ENCODE data around the gene COX7A2. TPM values are rescaled to one million over a fixed set of nuclear protein-coding genes. Genes with fewer than 3 reads are reported as not detected.
A peak's percentile ranks its signal among the peaks of the same experiment; 100 is the strongest.

Gene COX7A2
- total and polyA plus RNA-seq, 4 donors, result 199 to 1,052 (median 305) TPM

GRCh38 chr6:75208298-75209183, 35.1 kb downstream of the COX7A2 start:
- H3K9me3 ChIP-seq (ENCODE audit: control insufficient read depth, low read length), result no peaks in the 10 kb centered on the region
- 19 to 20% methylated on average over 33 of the region's 33 CpGs for WGBS, 2 donors
- H3K4me3 ChIP-seq (ENCODE audit: low read length in 2 of 2), result no peak overlapping the region
- H3K36me3 ChIP-seq (ENCODE audit: control insufficient read depth in 1 of 2, insufficient read depth in 2 of 2, low read length in 1 of 2), result no peaks in the 10 kb centered on the region
- DNase-seq, result peak; percentile 89 to 96
- intact Hi-C loops (cut with DNase I), result loop anchor here (2.0 to 10.0 kb wide), 10 partner anchors 271 to 1471 kb away; no protein-coding TSS in a partner anchor
- no peaks in the 10 kb centered on the region for H3K27me3 ChIP-seq (ENCODE audit: control insufficient read depth in 1 of 2, insufficient read depth in 2 of 2, low read length in 1 of 2)
- no peaks in the 10 kb centered on the region for H3K4me1 ChIP-seq (ENCODE audit: control insufficient read depth in 1 of 2, insufficient read depth in 2 of 2, low read length in 2 of 2)
- ATAC-seq (ENCODE audit: low FRiP score), result peak; percentile 81
- no peak overlapping the region for H3K27ac ChIP-seq (ENCODE audit: low read depth in 1 of 2, low read length in 2 of 2)

- ATAC-seq (ENCODE audit: low FRiP score) (peak; percentile 1), DNase-seq (peak; percentile 55 to 81)
- H3K36me3 ChIP-seq (ENCODE audit: control insufficient read depth in 1 of 2, insufficient read depth in 2 of 2, low read length in 1 of 2), result no peaks in the 10 kb centered on the region
- WGBS, 2 donors, result 30 to 37% methylated on average over 35 of the region's 35 CpGs
- intact Hi-C loops (cut with DNase I), result loop anchor here (5.0 to 10.0 kb wide), 8 partner anchors 269 to 1469 kb away; no protein-coding TSS in a partner anchor
- peak overlapping the region in 1 of 2 donors; percentile 28 for H3K27ac ChIP-seq (ENCODE audit: low read depth in 1 of 2, low read length in 2 of 2)
- H3K4me1 ChIP-seq (ENCODE audit: control insufficient read depth in 1 of 2, insufficient read depth in 2 of 2, low read length in 2 of 2), result no peaks in the 10 kb centered on the region
- H3K4me3 ChIP-seq (ENCODE audit: low read length in 2 of 2), result peak overlapping the region; percentile 56 to 73
- no peaks in the 10 kb centered on the region for H3K9me3 ChIP-seq (ENCODE audit: control insufficient read depth, low read length)
- H3K27me3 ChIP-seq (ENCODE audit: control insufficient read depth in 1 of 2, insufficient read depth in 2 of 2, low read length in 1 of 2), result no peaks in the 10 kb centered on the region
These were observed 36.8 kb downstream of the COX7A2 start for GRCh38 chr6:75206576-75207342.

DNA sequence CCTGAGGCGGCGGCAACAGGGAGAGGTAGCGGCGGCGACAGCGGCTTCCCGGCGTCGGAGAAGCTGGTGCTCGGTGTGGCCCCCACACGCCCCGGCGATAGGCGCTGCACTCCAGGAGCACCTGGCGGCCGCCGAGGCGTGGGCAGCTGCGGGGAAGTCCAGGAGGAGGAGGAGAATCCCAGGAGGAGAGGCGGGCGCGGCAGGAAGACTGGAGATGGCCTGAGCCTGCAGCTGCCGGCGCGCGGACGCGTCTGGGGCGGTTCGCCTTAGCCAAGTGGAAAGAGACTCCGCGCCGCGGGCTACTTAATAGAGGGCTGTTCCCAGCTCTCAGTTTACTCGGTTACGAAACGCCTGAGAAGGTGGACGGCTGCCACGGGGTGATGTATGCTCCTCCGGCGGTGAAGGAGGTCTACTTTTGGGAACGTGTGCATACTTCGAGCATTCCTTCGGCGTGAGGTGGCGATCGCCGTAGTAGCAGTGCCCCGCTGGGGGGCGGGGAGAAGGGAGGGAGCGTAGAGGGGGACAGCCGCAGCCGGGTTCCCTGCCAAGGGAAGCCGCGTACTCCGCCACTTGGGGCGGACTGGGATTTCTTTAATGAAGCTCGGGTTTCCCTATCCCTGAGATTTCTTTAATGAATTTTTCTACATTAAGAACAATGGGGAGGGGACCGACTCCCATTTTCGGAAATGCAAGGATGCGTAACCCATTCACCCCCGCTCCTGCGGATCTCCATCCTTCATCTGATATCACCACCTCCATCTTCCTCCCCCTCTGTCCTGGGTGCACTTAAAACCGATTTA, 37.6 kb downstream of the COX7A2 start, which contains the start of gene COL12A1:
Gene COL12A1, minus strand, starts transcription at position 278 of the 800 bp plus-strand sequence. CDS start 3,261 bp downstream, outside the sequence.
- Histone ChIP-seq H3K27ac (ENCODE audit: low read depth in 1 of 2, low read length in 2 of 2) (peak within 1 kb of the TSS; percentile 1 to 43), H3K27me3 (ENCODE audit: control insufficient read depth in 1 of 2, insufficient read depth in 2 of 2, low read length in 1 of 2) (no peaks in the 10 kb centered on the region), H3K4me1 (ENCODE audit: control insufficient read depth in 1 of 2, insufficient read depth in 2 of 2, low read length in 2 of 2) (no peaks in the 10 kb centered on the region), H3K4me3 (ENCODE audit: low read length in 2 of 2) (peak within 1 kb of the TSS; percentile 56 to 73), H3K36me3 (ENCODE audit: control insufficient read depth in 1 of 2, insufficient read depth in 2 of 2, low read length in 1 of 2) (no peaks in the 10 kb centered on the region), H3K9me3 (ENCODE audit: control insufficient read depth, low read length) (no peaks in the 10 kb centered on the region)
- intact Hi-C loops (cut with DNase I), result loop anchor here (5.0 to 10.0 kb wide), 8 partner anchors 269 to 1469 kb away; no protein-coding TSS in a partner anchor
- DNase-seq (peak; percentile 96 to 99), ATAC-seq (ENCODE audit: low FRiP score) (peak; percentile 81)
- 0 to 1% methylated on average over 61 to 64 of the region's 64 CpGs for WGBS, 2 donors

GRCh38 chr6:75204959-75205775, 38.4 kb downstream of the COX7A2 start:
- peak; percentile 70 to 89 for DNase-seq
- no peaks in the 10 kb centered on the region for H3K27me3 ChIP-seq (ENCODE audit: control insufficient read depth in 1 of 2, insufficient read depth in 2 of 2, low read length in 1 of 2)
- H3K27ac ChIP-seq (ENCODE audit: low read depth in 1 of 2, low read length in 2 of 2), result peak overlapping the region; percentile 1 to 43
- intact Hi-C loops (cut with DNase I), result loop anchor here (5.0 to 10.0 kb wide), 9 partner anchors 108 to 1468 kb away; no protein-coding TSS in a partner anchor
- H3K36me3 ChIP-seq (ENCODE audit: control insufficient read depth in 1 of 2, insufficient read depth in 2 of 2, low read length in 1 of 2), result no peaks in the 10 kb centered on the region
- WGBS, 2 donors, result 0% methylated on average over 47 of the region's 47 CpGs
- peak overlapping the region; percentile 56 to 73 for H3K4me3 ChIP-seq (ENCODE audit: low read length in 2 of 2)
- no peaks in the 10 kb centered on the region for H3K4me1 ChIP-seq (ENCODE audit: control insufficient read depth in 1 of 2, insufficient read depth in 2 of 2, low read length in 2 of 2)
- no peaks in the 10 kb centered on the region for H3K9me3 ChIP-seq (ENCODE audit: control insufficient read depth, low read length)
- peak; percentile 37 for ATAC-seq (ENCODE audit: low FRiP score)

DNA sequence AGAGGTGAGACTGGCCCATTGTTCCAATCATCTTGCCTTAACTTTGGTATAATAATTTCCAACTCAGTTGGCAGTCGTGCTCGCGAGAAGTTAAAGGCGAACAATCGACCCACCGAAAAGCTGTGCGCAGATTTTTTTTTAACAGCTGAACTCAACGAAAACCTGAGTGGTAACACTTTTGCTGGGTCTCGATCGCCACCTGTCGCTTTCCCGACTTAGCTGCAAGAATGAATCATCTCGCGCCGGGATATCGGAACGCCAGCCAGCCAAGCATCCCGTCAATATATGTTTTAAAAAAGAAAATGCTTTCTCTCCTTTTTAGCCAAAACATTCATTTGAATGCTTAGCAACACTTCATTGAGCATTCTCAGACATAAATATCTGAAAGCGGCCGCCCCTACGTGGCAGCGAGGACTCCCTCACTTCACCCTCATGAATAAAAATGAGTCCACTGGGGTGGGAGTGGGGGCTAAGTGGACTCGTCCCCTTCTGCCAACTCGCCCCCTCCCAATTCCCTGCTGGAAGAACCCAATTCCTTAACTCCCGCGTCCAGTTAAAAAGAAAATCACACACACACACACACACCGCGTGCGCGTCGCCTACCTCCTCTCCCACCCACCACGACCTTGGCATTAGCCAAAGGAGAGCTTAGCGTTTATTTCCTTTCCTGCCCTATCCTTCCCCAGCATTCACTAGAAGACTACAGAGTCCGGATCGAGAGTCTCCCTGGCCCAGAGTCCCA, 39.2 kb downstream of the COX7A2 start:
- DNase-seq (peak; percentile 87 to 91), ATAC-seq (ENCODE audit: low FRiP score) (peak; percentile 59)
- intact Hi-C loops (cut with DNase I), result loop anchor here (5.0 to 10.0 kb wide), 5 partner anchors 107 to 600 kb away; no protein-coding TSS in a partner anchor
- Histone ChIP-seq H3K27ac (ENCODE audit: low read depth in 1 of 2, low read length in 2 of 2) (peak overlapping the region in 1 of 2 donors; percentile 43), H3K4me3 (ENCODE audit: low read length in 2 of 2) (peak overlapping the region; percentile 56 to 73), H3K4me1 (ENCODE audit: control insufficient read depth in 1 of 2, insufficient read depth in 2 of 2, low read length in 2 of 2) (no peaks in the 10 kb centered on the region), H3K27me3 (ENCODE audit: control insufficient read depth in 1 of 2, insufficient read depth in 2 of 2, low read length in 1 of 2) (no peaks in the 10 kb centered on the region), H3K9me3 (ENCODE audit: control insufficient read depth, low read length) (no peaks in the 10 kb centered on the region), H3K36me3 (ENCODE audit: control insufficient read depth in 1 of 2, insufficient read depth in 2 of 2, low read length in 1 of 2) (no peaks in the 10 kb centered on the region)
- WGBS, 2 donors, result 0 to 1% methylated on average over 35 of the region's 35 CpGs

GRCh38 chr6:75203721-75204120, 39.9 kb downstream of the COX7A2 start:
- no peak for DNase-seq
- intact Hi-C loops (cut with DNase I), result loop anchor here (5.0 to 10.0 kb wide), 5 partner anchors 106 to 599 kb away; no protein-coding TSS in a partner anchor
- WGBS, 2 donors, result 9 to 27% methylated on average over 5 of the region's 5 CpGs

DNA sequence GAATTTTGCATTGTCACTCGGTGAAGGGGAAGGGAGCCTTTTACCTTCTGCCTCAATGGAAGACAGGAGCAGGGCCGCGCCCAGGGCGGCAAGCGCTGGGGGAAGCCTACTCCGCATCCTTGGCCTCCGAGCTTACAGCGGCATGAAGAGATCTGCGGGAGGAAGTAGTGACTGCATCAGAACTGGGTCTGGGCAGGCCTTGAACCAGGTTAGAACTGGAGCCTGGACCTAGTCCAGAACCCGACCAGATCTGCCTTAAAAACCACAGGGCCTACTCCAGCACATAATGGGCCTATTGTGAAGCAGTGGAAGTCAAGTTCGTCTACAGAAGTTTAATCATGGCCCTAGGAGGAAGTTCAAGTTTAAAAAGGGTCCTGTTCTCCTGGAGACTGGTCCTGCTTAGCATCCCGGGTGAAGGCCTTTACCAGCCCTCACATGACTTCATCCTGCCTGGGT, 40.9 kb downstream of the COX7A2 start:
- Histone ChIP-seq H3K4me3 (ENCODE audit: low read length in 2 of 2) (no peak overlapping the region), H3K4me1 (ENCODE audit: control insufficient read depth in 1 of 2, insufficient read depth in 2 of 2, low read length in 2 of 2) (no peaks in the 10 kb centered on the region), H3K27me3 (ENCODE audit: control insufficient read depth in 1 of 2, insufficient read depth in 2 of 2, low read length in 1 of 2) (no peaks in the 10 kb centered on the region), H3K9me3 (ENCODE audit: control insufficient read depth, low read length) (no peaks in the 10 kb centered on the region), H3K36me3 (ENCODE audit: control insufficient read depth in 1 of 2, insufficient read depth in 2 of 2, low read length in 1 of 2) (no peaks in the 10 kb centered on the region), H3K27ac (ENCODE audit: low read depth in 1 of 2, low read length in 2 of 2) (no peak overlapping the region)
- no peak for ATAC-seq (ENCODE audit: low FRiP score)
- intact Hi-C loops (cut with DNase I), result loop anchor here (5.0 to 10.0 kb wide), 5 partner anchors 105 to 598 kb away; no protein-coding TSS in a partner anchor
- 85 to 90% methylated on average over 12 of the region's 12 CpGs for WGBS, 2 donors
- DNase-seq, result no peak

More at GRCh38 chr6:75203721-75204120, 39.9 kb downstream of the COX7A2 start:
- H3K27me3 ChIP-seq (ENCODE audit: control insufficient read depth in 1 of 2, insufficient read depth in 2 of 2, low read length in 1 of 2), result no peaks in the 10 kb centered on the region
- H3K27ac ChIP-seq (ENCODE audit: low read depth in 1 of 2, low read length in 2 of 2), result no peak overlapping the region
- no peaks in the 10 kb centered on the region for H3K9me3 ChIP-seq (ENCODE audit: control insufficient read depth, low read length)
- H3K36me3 ChIP-seq (ENCODE audit: control insufficient read depth in 1 of 2, insufficient read depth in 2 of 2, low read length in 1 of 2), result no peaks in the 10 kb centered on the region
- no peaks in the 10 kb centered on the region for H3K4me1 ChIP-seq (ENCODE audit: control insufficient read depth in 1 of 2, insufficient read depth in 2 of 2, low read length in 2 of 2)
- ATAC-seq (ENCODE audit: low FRiP score), result no peak
- no peak overlapping the region for H3K4me3 ChIP-seq (ENCODE audit: low read length in 2 of 2)
